ENCODE results near the gene USP32.
A peak's percentile ranks its signal among the peaks of the same experiment; 100 is the strongest.

Gene USP32

GRCh38 chr17:60164697-60165096 is 227.2 kb downstream of the USP32 start:
- no peaks in the 10 kb centered on the region for H3F3A ChIP-seq (ENCODE audit: insufficient read depth)

GRCh38 chr17:60164164-60164563 is 227.8 kb downstream of the USP32 start:
- no peaks in the 10 kb centered on the region for H3K36me3 ChIP-seq (ENCODE audit: low read length)
- H4K20me1 ChIP-seq (ENCODE audit: low read depth, low read length) = no peaks in the 10 kb centered on the region
- no peak overlapping the region for H3K4me3 ChIP-seq (ENCODE audit: insufficient read depth, low read length, poor library complexity, severe bottlenecking)
- H3K9ac ChIP-seq (ENCODE audit: low read length) = no peak overlapping the region
- no peak overlapping the region for H3K27ac ChIP-seq (ENCODE audit: low read depth, low read length)
- no peaks in the 10 kb centered on the region for H3K79me2 ChIP-seq (ENCODE audit: insufficient read depth, low read length)
- no peaks in the 10 kb centered on the region for H3F3A ChIP-seq (ENCODE audit: insufficient read depth)
- no peaks in the 10 kb centered on the region for H3K9me2 ChIP-seq (replicated peaks; ENCODE audit: insufficient read depth, low read length)
- H3K4me2 ChIP-seq (ENCODE audit: low read depth, low read length, poor library complexity, severe bottlenecking) = no peak overlapping the region
- TF ChIP-seq EZH2phosphoT487 (conservative IDR thresholded peaks at IDR 0.05; ENCODE audit: low read length) (no peak), CTCF (IDR thresholded peaks at IDR 0.05; ENCODE audit: insufficient read depth, low read length, poor library complexity, severe bottlenecking) (no peak)
- no peaks in the 10 kb centered on the region for H3K27me3 ChIP-seq (ENCODE audit: low read length)
- H2AFZ ChIP-seq (ENCODE audit: low read depth, low read length, severe bottlenecking) = no peak overlapping the region
- no peaks in the 10 kb centered on the region for H3K9me3 ChIP-seq (ENCODE audit: insufficient read depth, low read length)

More at GRCh38 chr17:60164697-60165096, 227.2 kb downstream of the USP32 start:
- H3K4me3 ChIP-seq (ENCODE audit: insufficient read depth, low read length, poor library complexity, severe bottlenecking) = no peak overlapping the region
- H3K27ac ChIP-seq (ENCODE audit: low read depth, low read length) = no peak overlapping the region
- H2AFZ ChIP-seq (ENCODE audit: low read depth, low read length, severe bottlenecking) = no peak overlapping the region
- no peaks in the 10 kb centered on the region for H3K27me3 ChIP-seq (ENCODE audit: low read length)
- no peak overlapping the region for H3K4me2 ChIP-seq (ENCODE audit: low read depth, low read length, poor library complexity, severe bottlenecking)
- H3K9me3 ChIP-seq (ENCODE audit: insufficient read depth, low read length) = no peaks in the 10 kb centered on the region
- H3K79me2 ChIP-seq (ENCODE audit: insufficient read depth, low read length) = no peaks in the 10 kb centered on the region
- H3K36me3 ChIP-seq (ENCODE audit: low read length) = no peaks in the 10 kb centered on the region
- no peaks in the 10 kb centered on the region for H4K20me1 ChIP-seq (ENCODE audit: low read depth, low read length)
- TF ChIP-seq CTCF (IDR thresholded peaks at IDR 0.05; ENCODE audit: insufficient read depth, low read length, poor library complexity, severe bottlenecking) (no peak), EZH2phosphoT487 (conservative IDR thresholded peaks at IDR 0.05; ENCODE audit: low read length) (no peak)
- no peaks in the 10 kb centered on the region for H3K9me2 ChIP-seq (replicated peaks; ENCODE audit: insufficient read depth, low read length)
- no peak overlapping the region for H3K9ac ChIP-seq (ENCODE audit: low read length)

- Histone ChIP-seq H3K79me2 (ENCODE audit: insufficient read depth, low read length) (no peaks in the 10 kb centered on the region), H3K27me3 (ENCODE audit: low read length) (no peaks in the 10 kb centered on the region), H3F3A (ENCODE audit: insufficient read depth) (no peaks in the 10 kb centered on the region), H3K36me3 (ENCODE audit: low read length) (no peaks in the 10 kb centered on the region), H3K27ac (ENCODE audit: low read depth, low read length) (no peak overlapping the region), H3K9me3 (ENCODE audit: insufficient read depth, low read length) (no peaks in the 10 kb centered on the region), H3K9ac (ENCODE audit: low read length) (no peak overlapping the region), H4K20me1 (ENCODE audit: low read depth, low read length) (no peaks in the 10 kb centered on the region), H3K9me2 (replicated peaks; ENCODE audit: insufficient read depth, low read length) (no peaks in the 10 kb centered on the region), H2AFZ (ENCODE audit: low read depth, low read length, severe bottlenecking) (no peak overlapping the region), H3K4me3 (ENCODE audit: insufficient read depth, low read length, poor library complexity, severe bottlenecking) (no peak overlapping the region), H3K4me2 (ENCODE audit: low read depth, low read length, poor library complexity, severe bottlenecking) (no peak overlapping the region)
- TF ChIP-seq EZH2phosphoT487 (conservative IDR thresholded peaks at IDR 0.05; ENCODE audit: low read length) (no peak), CTCF (IDR thresholded peaks at IDR 0.05; ENCODE audit: insufficient read depth, low read length, poor library complexity, severe bottlenecking) (peak; percentile 12)
Measured at GRCh38 chr17:60163108-60163784, 228.7 kb downstream of the USP32 start.

Data from SU-DHL-6 (cell line).